K562 treated with DMSO at 1 percent for 4 hours (cell line): ENCODE measurements around the gene TAAR5. TPM values are rescaled to one million over a fixed set of nuclear protein-coding genes. Genes with fewer than 3 reads are reported as not detected.

Source experiments
- total RNA-seq: library from RNA; unstranded; fragments of 300-600 nt; gene quantifications from 2 replicates; pipeline ENCODE4 v1.2.3, GENCODE V29; 2022; ENCODE audit not compliant: insufficient read depth

Gene TAAR5, protein sequence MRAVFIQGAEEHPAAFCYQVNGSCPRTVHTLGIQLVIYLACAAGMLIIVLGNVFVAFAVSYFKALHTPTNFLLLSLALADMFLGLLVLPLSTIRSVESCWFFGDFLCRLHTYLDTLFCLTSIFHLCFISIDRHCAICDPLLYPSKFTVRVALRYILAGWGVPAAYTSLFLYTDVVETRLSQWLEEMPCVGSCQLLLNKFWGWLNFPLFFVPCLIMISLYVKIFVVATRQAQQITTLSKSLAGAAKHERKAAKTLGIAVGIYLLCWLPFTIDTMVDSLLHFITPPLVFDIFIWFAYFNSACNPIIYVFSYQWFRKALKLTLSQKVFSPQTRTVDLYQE
- total RNA-seq: not detected in 2 replicates

DNA sequence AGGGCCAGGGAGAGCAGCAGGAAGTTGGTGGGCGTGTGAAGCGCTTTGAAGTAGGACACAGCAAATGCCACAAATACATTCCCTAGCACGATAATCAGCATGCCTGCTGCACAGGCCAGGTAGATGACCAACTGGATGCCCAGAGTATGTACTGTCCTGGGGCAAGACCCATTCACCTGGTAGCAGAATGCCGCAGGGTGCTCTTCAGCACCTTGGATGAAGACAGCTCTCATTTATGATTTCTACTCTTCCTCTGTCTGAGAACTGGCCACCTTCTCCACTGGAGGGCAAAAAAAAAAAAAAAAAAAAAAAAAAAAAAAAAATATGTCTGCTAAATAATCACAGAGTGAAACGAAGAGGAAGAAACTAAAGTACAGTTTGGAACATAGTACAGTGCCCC is at the start of gene TAAR5:
Gene TAAR5, minus strand, starts transcription at position 288 of the 400 bp plus-strand sequence. Its CDS starts 55 bp downstream, at position 233.

DNA sequence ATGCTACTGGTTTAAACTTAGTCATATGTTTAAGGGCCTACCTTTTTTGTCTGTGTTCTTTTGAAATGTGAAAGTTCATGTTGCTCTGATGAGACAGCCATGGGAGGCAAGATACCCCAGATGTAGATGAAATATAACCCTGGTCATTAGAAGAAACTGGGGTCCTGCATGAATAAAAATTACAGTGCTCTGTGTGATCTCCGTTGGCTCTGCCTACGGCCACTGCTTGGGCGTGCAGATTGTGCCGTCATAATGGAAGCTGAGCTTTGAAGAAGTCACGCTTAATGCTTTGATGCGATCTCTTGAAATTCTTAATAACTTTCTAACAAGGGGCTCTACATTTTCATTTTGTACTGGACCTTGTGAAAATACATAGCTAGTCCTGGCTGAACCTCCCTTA is 34.6 kb upstream of the TAAR5 start, which contains the start of gene TAAR2:
Gene TAAR2, minus strand, starts transcription at position 101 of the 400 bp plus-strand sequence. Its CDS starts 0 bp downstream, at position 101.

DNA sequence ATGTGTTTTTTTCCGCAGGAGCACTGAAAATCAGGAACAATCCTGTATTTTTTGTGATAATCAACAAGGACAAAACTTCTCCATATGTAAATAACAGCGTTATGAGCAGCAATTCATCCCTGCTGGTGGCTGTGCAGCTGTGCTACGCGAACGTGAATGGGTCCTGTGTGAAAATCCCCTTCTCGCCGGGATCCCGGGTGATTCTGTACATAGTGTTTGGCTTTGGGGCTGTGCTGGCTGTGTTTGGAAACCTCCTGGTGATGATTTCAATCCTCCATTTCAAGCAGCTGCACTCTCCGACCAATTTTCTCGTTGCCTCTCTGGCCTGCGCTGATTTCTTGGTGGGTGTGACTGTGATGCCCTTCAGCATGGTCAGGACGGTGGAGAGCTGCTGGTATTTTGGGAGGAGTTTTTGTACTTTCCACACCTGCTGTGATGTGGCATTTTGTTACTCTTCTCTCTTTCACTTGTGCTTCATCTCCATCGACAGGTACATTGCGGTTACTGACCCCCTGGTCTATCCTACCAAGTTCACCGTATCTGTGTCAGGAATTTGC is 19.2 kb downstream of the TAAR5 start, which contains the start of gene TAAR6:
Gene TAAR6, plus strand, starts transcription at position 102 of the 557 bp plus-strand sequence. Its CDS starts 0 bp downstream, at position 102.

GRCh38 chr6:132552372-132552771 is 37.2 kb downstream of the TAAR5 start, which contains the start of gene TAAR8:
Gene TAAR8 (plus strand): TSS chr6:132552672. CDS start chr6:132552693, 21 bp downstream.

Other genes starting within 250 kb of the TAAR5 start
- not detected in 2 replicates for gene MOXD1, start 188.3 kb downstream of the TAAR5 start, total RNA-seq
- 10.1 and 14.8 TPM in 2 replicates for gene STX7, start 76.6 kb downstream of the TAAR5 start, total RNA-seq
- not detected in 2 replicates for gene TAAR9, start 51.5 kb downstream of the TAAR5 start, total RNA-seq
- gene TAAR8, start 37.1 kb downstream of the TAAR5 start, total RNA-seq: not detected in 2 replicates
- gene TAAR6, start 19.4 kb downstream of the TAAR5 start, total RNA-seq: not detected in 2 replicates
- not detected in 2 replicates for gene TAAR2, start 34.5 kb upstream of the TAAR5 start, total RNA-seq
- not detected in 2 replicates for gene TAAR1, start 69.4 kb upstream of the TAAR5 start, total RNA-seq
- gene VNN1, start 124.3 kb upstream of the TAAR5 start, total RNA-seq: not detected in 2 replicates
- not detected in 2 replicates for gene VNN2, start 168.2 kb upstream of the TAAR5 start, total RNA-seq
- gene SLC18B1, start 208.9 kb upstream of the TAAR5 start, total RNA-seq: 11.5 and 18.1 TPM in 2 replicates
- gene RPS12, start 224.8 kb upstream of the TAAR5 start, total RNA-seq: 6,070 and 6,094 TPM in 2 replicates